Heart right ventricle (tissue), 16 donors: Measurements from ENCODE around the gene RPL5. TPM values are rescaled to one million over a fixed set of nuclear protein-coding genes. Genes with fewer than 3 reads are reported as not detected.

Source experiments
- ATAC-seq, 8 donors: fragments of 200-7000 bp; cut with Tn5 transposase; one replicate each; pipeline ENCODE4 v1.9.1; 2020; ENCODE audit warnings: mild to moderate bottlenecking in 8 of 8, moderate library complexity in 8 of 8, moderate number of reproducible peaks in 1 of 8
- DNase-seq, 2 donors: peaks; one replicate each; pipeline ENCODE4 v3.0.0-alpha.2; 2020
- H3K27ac ChIP-seq, 10 donors: fragments of 200-600 bp; sonication (generic) in 2 of 10; one replicate each; pipeline versions ENCODE4 v1.5.0 to v1.8.0; 2020 to 2022; ENCODE audit warnings: mild to moderate bottlenecking in 3 of 10
- H3K27me3 ChIP-seq, 7 donors: fragments of 200-600 bp; one replicate each; pipeline ENCODE4 v1.8.0; 2021 to 2022; ENCODE audit warnings: mild to moderate bottlenecking in 2 of 7
- H3K36me3 ChIP-seq, 9 donors: fragments of 200-600 bp; sonication (generic) in 1 of 9; one replicate each; pipeline versions ENCODE4 v1.5.0 to v1.8.0; 2020 to 2022; ENCODE audit warnings: mild to moderate bottlenecking in 2 of 9
- H3K4me1 ChIP-seq, 9 donors: fragments of 200-600 bp; sonication (generic) in 1 of 9; one replicate each; pipeline versions ENCODE4 v1.5.0 to v1.8.0; 2020 to 2022; ENCODE audit warnings: mild to moderate bottlenecking in 4 of 9
- H3K4me3 ChIP-seq, 10 donors: fragments of 200-600 bp; sonication (generic) in 2 of 10; one replicate each; pipeline versions ENCODE4 v1.5.0 to v1.8.0; 2020 to 2022; ENCODE audit warnings: mild to moderate bottlenecking in 7 of 10, moderate library complexity in 2 of 10
- H3K9me3 ChIP-seq, 11 donors: fragments of 200-600 bp in 10 of 11; sonication (generic) in 2 of 11; one replicate each; pipeline versions ENCODE4 v1.5.0 to v1.8.0; 2013 to 2022; ENCODE audit warnings: mild to moderate bottlenecking in 2 of 11, control low read depth in 1 of 11, moderate library complexity in 1 of 11
- WGBS, 2 donors: extraction: QIAGEN DNeasy Blood & Tissue Kit; methylation state at CpG; one replicate each; pipeline ENCODE4 v1.1.7; 2013; ENCODE audit warnings: inconsistent platforms in 1 of 2; 5-methylcytosine and 5-hydroxymethylcytosine counted together
- intact Hi-C, 10 donors: fragments of 100-400 bp; cut with DNase I; formaldehyde crosslinking; loops; one replicate each; pipeline versions ENCODE4 v1.11.1 to v1.14.2; 2022
- polyA plus RNA-seq, 2 donors: library from polyadenylated mRNA; stranded (reverse); fragments of 200-250 nt; gene quantifications; one replicate each; pipeline ENCODE4 v1.2.3, GENCODE V29; 2013
- total RNA-seq, 10 donors: library from RNA; stranded (reverse); fragmentation: NEBNext Ultra II Directional in 3 of 10; extraction: Animal tissue kit (Norgen Biotek cat#: 25700) in 3 of 10; gene quantifications; one replicate each; pipeline versions ENCODE4 v1.2.1 to v1.2.4, GENCODE V29; 2021 to 2023
- TF ChIP-seq, protein P1 (sequence below), 9 donors: fragments of 200-600 bp; sonication (generic) in 2 of 9; IDR thresholded peaks; one replicate each; pipeline versions ENCODE4 v1.5.0 to v1.8.0; 2021 to 2022; ENCODE audit warnings: antibody characterized with exemption in 9 of 9, mild to moderate bottlenecking in 5 of 9, moderate library complexity in 1 of 9
- donor health status: Arrhythmogenic right ventricular cardiomyopathy.
- donor health status: ischemic (EF 13 %, LVEDD 7.1; RV severe dilation, severe dysfunction).
- donor health status: healthy with polysubstance abuse.
- donor health status: DM: no; HTN: yes; CAD: no.
- donor health status: DM: no; HTN: no; CAD: no.
- donor health status: ischemic (EF 25% LVEDD 6.9; RV normal size, moderate dysfunction).
- donor health status: ischemic (EF 25% LVEDD 5.7; RV mildly dilated, moderate dysfunction).
- donor health status: healthy.
- donor health status: DM: yes; HTN: yes; CAD: no.
- donor health status: Ischemic cardiomyopathy.
- donor health status: ischemic (EF 35%, LVEDD 5.7; RV mildly dilated, moderate dysfunction).
- donor health status: nonischemic (EF 11% LVEDD 7.7; RV severe dilation, severe dysfunction).
- donor health status: DM: yes; HTN: yes; CAD: no.
- donor health status: PGD.
- donor health status: ischemic (EF 29% LVEDD 5.4; RV normal size, mild dysfunction).
- donor health status: nonischemic (EF 23%, LVEDD 6.1; RV moderate dilation, normal function).

The RPL5 gene
- total and polyA plus RNA-seq, 12 donors: 468 to 1,695 (median 561) TPM

DNA sequence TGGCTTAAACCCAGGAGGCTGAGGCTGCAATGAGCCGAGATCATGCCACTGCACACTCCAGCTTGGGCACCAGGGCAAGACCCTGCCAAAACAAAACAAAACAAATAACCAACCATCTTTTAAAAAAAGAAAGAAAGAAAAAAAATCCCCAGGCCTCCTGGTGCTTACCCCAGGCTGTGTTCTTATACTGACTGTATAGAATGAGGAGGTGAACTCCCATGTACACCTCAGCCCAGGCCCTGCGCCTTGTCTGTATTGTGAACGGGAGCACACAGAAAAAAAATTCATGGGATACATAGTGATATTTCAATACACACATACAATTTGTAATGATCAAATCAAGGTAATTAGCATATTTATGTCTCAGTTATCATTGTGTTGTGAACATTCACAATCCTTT lies 14.1 kb downstream of the RPL5 start:
- 64% methylated on average over 3 of the region's 3 CpGs for WGBS, 2 donors

DNA sequence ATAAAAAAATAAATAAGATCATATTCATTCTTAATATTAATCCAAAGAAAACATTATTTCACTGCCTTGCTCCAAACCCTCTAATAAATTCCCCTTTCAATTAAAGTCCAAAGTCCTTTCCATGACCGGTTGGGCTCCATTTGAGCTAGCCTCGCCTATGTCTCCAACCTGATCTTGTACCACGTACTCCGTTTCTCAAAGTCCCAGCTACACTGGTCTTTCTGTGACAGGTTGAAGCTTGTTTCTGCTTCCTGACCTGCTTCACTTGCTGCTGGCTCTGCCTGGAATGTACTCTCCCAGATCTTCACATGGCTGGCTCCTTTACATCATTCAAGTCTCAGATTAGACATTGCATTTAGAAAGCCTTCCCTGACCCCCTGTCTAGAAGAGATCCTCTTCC lies 16.4 kb downstream of the RPL5 start:
- DNase-seq (no peak), ATAC-seq (no peak)
- Histone ChIP-seq H3K9me3 (no peaks in the 10 kb centered on the region), H3K4me1 (peaks cover 0 to 13% (median 0%) of the 10 kb centered on the region in 9 donors), H3K27me3 (no peaks in the 10 kb centered on the region), H3K4me3 (no peak overlapping the region), H3K36me3 (peaks cover 0 to 42% (median 10%) of the 10 kb centered on the region in 9 donors), H3K27ac (no peak overlapping the region)
- 88 to 92% methylated on average over 4 of the region's 4 CpGs for WGBS, 2 donors
- intact Hi-C loops: no loop called here
- TF ChIP-seq, protein P1, sequence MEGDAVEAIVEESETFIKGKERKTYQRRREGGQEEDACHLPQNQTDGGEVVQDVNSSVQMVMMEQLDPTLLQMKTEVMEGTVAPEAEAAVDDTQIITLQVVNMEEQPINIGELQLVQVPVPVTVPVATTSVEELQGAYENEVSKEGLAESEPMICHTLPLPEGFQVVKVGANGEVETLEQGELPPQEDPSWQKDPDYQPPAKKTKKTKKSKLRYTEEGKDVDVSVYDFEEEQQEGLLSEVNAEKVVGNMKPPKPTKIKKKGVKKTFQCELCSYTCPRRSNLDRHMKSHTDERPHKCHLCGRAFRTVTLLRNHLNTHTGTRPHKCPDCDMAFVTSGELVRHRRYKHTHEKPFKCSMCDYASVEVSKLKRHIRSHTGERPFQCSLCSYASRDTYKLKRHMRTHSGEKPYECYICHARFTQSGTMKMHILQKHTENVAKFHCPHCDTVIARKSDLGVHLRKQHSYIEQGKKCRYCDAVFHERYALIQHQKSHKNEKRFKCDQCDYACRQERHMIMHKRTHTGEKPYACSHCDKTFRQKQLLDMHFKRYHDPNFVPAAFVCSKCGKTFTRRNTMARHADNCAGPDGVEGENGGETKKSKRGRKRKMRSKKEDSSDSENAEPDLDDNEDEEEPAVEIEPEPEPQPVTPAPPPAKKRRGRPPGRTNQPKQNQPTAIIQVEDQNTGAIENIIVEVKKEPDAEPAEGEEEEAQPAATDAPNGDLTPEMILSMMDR (IDR thresholded peaks at IDR 0.05): no peak

More for the DNA sequence above, 14.1 kb downstream of the RPL5 start:
- Histone ChIP-seq H3K27ac (no peak overlapping the region), H3K36me3 (peaks cover 0 to 65% (median 28%) of the 10 kb centered on the region in 9 donors), H3K4me3 (no peak overlapping the region), H3K27me3 (no peaks in the 10 kb centered on the region), H3K9me3 (no peaks in the 10 kb centered on the region), H3K4me1 (no peaks in the 10 kb centered on the region)
- ATAC-seq: no peak
- TF ChIP-seq, protein P1 (IDR thresholded peaks at IDR 0.05): no peak
- no peak for DNase-seq
- intact Hi-C loops: no loop called here

DNA sequence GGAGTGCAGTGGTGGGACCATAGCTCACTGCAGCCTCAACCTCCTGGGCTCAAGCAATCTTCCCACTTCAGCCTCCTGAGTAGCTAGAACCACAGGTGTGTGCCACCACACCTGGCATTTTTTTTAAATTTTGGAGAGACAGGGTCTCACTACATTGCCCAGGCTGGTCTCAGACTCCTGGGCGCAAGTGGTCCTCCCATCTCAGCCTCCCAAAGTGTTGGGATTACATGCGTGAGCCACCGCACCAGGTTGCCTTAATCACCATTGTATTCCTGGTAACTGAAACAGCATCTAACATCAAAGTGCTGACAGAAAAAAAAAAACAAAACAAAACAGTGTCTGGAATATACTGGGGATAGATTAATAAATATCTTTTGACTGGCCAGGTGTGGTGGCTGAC lies 18.2 kb downstream of the RPL5 start:
- intact Hi-C loops: loop anchor here in 2 of 10 donors (10.0 kb wide), 2 partner anchors 115 to 215 kb away; partner anchors contain the start of gene DIPK1A (in 2 of the 2)
- ATAC-seq (no peak), DNase-seq (no peak)
- H3K4me3 ChIP-seq: no peak overlapping the region
- TF ChIP-seq, protein P1 (IDR thresholded peaks at IDR 0.05): no peak
- no peak overlapping the region for H3K27ac ChIP-seq
- H3K36me3 ChIP-seq: peaks cover 0 to 24% (median 0%) of the 10 kb centered on the region in 9 donors
- peaks cover 0 to 18% (median 0%) of the 10 kb centered on the region in 9 donors for H3K4me1 ChIP-seq
- WGBS, 2 donors: 99% methylated on average over 3 of the region's 3 CpGs
- peaks cover 0 to 4% (median 0%) of the 10 kb centered on the region in 11 donors for H3K9me3 ChIP-seq
- no peaks in the 10 kb centered on the region for H3K27me3 ChIP-seq

DNA sequence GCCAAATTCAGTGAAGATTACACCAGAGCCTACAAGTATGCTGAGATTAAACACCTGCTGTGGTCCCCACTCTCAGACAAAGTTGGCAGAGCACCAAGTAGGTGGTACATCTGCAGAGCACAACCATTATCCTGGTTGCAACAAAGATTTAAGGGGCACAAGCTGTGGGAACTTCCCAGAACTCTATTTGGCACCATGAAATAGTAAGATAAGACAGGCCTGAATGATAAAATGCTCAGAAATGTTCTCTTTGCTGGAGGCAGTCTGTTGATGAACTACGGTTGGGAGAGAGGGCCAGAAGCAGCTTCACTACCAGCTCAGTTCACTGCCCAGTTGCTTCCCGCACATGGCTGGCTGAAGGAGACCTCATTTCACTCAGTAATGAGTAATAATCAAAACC lies 19.9 kb downstream of the RPL5 start:
- peaks cover 0 to 18% (median 0%) of the 10 kb centered on the region in 9 donors for H3K36me3 ChIP-seq
- no peak overlapping the region for H3K4me3 ChIP-seq
- peaks cover 0 to 7% (median 0%) of the 10 kb centered on the region in 11 donors for H3K9me3 ChIP-seq
- no peak overlapping the region for H3K27ac ChIP-seq
- intact Hi-C loops: loop anchor here in 2 of 10 donors (10.0 kb wide), 2 partner anchors 113 to 213 kb away; partner anchors contain the start of gene DIPK1A (in 2 of the 2)
- DNase-seq (no peak), ATAC-seq (no peak)
- peaks cover 0 to 18% (median 0%) of the 10 kb centered on the region in 9 donors for H3K4me1 ChIP-seq
- TF ChIP-seq, protein P1 (IDR thresholded peaks at IDR 0.05): no peak
- WGBS, 2 donors: 71% methylated on average over 2 of the region's 2 CpGs
- no peaks in the 10 kb centered on the region for H3K27me3 ChIP-seq
